ENCODE data around the gene C11orf54. TPM values are rescaled to one million over a fixed set of nuclear protein-coding genes. Genes with fewer than 3 reads are reported as not detected.
A peak's percentile ranks its signal among the peaks of the same experiment; 100 is the strongest.

The C11orf54 gene
- total RNA-seq, 3 donors from 2014 or later = 42.8 to 96.0 (median 48.0) TPM

DNA sequence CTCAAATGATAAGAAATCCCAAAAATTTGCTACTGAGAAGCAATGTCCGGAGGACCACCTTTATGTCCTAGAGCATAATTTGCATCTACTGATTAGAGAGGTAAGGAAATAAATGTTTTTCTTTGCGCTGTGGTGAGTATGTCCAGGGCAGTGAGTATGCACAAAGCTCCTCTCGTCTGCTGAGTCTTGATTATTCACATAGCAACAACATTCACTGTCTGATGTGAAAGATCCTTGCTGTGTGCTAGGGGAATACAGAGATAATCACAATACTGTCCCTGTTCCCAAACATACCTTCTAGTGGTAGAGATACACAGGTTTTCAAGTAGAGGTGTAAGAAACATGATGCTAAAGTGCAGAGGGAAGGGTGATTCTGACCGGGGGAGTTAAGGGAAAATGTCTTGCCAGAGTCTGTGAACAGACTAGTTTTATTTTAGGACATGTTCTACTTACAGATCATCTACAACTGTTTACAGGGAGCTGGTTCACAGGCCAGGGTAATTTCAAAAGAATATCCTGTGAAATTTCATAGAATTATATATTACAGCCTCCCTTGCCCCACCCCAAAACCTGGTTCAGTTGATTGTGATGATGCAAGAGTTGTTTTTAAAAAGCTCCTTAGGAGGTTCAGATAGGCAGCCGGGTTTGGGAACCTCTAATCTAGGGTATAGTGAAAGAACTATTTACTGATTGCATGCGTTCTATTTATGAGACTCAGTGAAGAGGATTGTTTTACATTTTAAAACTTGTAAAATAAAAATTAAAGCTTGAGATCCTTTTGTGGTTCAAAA is 55.2 kb downstream of the C11orf54 start:
- TF ChIP-seq, protein P1, sequence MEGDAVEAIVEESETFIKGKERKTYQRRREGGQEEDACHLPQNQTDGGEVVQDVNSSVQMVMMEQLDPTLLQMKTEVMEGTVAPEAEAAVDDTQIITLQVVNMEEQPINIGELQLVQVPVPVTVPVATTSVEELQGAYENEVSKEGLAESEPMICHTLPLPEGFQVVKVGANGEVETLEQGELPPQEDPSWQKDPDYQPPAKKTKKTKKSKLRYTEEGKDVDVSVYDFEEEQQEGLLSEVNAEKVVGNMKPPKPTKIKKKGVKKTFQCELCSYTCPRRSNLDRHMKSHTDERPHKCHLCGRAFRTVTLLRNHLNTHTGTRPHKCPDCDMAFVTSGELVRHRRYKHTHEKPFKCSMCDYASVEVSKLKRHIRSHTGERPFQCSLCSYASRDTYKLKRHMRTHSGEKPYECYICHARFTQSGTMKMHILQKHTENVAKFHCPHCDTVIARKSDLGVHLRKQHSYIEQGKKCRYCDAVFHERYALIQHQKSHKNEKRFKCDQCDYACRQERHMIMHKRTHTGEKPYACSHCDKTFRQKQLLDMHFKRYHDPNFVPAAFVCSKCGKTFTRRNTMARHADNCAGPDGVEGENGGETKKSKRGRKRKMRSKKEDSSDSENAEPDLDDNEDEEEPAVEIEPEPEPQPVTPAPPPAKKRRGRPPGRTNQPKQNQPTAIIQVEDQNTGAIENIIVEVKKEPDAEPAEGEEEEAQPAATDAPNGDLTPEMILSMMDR (IDR thresholded peaks at IDR 0.05) = no peak
- Histone ChIP-seq H3K4me3 (no peak overlapping the region), H3K36me3 (ENCODE audit: low read depth) (peaks cover 30% of the 10 kb centered on the region), H3K9me3 (no peaks in the 10 kb centered on the region), H3K4me1 (ENCODE audit: low read depth) (no peaks in the 10 kb centered on the region)
- no peak for ATAC-seq
- no peak for DNase-seq
- intact Hi-C loops (cut with DNase I, micrococcal nuclease) = no loop called here

DNA sequence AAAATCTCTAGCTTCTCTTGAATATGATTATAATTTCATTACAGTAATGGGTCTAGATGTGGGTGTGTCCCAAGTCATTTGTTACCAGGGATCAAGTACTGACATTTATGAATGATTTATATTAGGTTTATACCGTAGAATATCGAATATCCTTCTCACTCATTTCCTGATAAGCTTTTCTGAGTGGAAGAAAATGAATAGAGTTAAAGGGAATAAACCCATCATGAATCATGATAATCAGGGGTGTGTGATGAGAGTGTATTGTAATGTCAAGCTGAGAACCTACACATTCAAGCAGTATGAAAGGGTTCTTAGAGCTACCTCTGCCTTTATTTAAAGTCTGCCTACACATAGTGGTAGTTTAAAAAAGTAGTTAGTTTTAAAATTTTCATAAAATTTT is 59.9 kb downstream of the C11orf54 start:
- H3K36me3 ChIP-seq (ENCODE audit: low read depth) = peaks cover 9% of the 10 kb centered on the region

DNA sequence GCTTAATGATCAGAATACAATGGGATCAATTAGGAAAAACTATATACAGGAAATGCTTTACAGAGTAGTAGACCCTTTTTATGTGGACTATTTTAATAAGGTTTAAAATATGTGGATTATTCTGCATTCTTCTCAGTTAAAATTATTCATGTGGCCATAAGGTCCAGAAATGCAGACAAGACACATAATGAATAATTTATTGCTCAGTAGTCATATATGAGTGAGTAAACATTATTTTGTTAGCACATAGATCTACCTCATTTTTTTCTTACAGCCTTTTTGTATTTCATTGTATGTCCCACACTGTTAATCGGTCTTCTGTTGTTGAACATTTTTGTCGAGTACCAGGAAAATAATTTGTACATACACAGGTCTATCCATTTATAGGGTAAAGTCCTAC is 63.4 kb downstream of the C11orf54 start:
- no peak overlapping the region for H3K4me3 ChIP-seq
- peaks cover 11% of the 10 kb centered on the region for H3K36me3 ChIP-seq (ENCODE audit: low read depth)
- TF ChIP-seq, protein P1 (IDR thresholded peaks at IDR 0.05) = no peak
- no peaks in the 10 kb centered on the region for H3K4me1 ChIP-seq (ENCODE audit: low read depth)
- no peak for DNase-seq
- intact Hi-C loops (cut with DNase I, micrococcal nuclease) = no loop called here
- ATAC-seq = no peak
- H3K9me3 ChIP-seq = no peaks in the 10 kb centered on the region

More for the DNA sequence above, 59.9 kb downstream of the C11orf54 start:
- Histone ChIP-seq H3K4me3 (no peak overlapping the region), H3K9me3 (no peaks in the 10 kb centered on the region), H3K4me1 (ENCODE audit: low read depth) (no peaks in the 10 kb centered on the region)
- no peak for DNase-seq
- TF ChIP-seq, protein P1 (IDR thresholded peaks at IDR 0.05) = no peak
- ATAC-seq = no peak
- intact Hi-C loops (cut with DNase I, micrococcal nuclease) = no loop called here

DNA sequence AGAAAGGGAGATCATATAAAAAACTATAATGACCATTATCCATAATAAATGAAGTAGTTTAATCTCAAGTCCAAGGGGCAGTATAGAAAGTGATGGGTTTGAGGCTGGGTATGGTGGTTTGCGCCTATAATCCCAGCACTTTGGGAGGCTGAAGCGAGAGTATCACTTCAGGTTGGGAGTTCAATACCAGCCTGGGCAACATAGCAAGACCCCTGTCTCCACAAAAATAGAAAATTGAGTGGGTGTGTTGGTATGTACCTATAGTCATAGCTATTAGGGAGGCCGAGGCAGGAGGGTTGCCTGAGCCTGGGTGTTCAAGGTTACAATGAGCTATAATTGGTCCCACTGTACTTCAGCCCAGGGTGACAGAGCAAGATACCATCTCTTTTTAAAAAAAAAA is 66.5 kb downstream of the C11orf54 start:
- TF ChIP-seq, protein P1 (IDR thresholded peaks at IDR 0.05) = no peak
- intact Hi-C loops (cut with DNase I, micrococcal nuclease) = no loop called here
- Histone ChIP-seq H3K9me3 (no peaks in the 10 kb centered on the region), H3K4me3 (no peak overlapping the region), H3K36me3 (ENCODE audit: low read depth) (peaks cover 4% of the 10 kb centered on the region), H3K4me1 (ENCODE audit: low read depth) (no peaks in the 10 kb centered on the region)
- ATAC-seq = no peak
- no peak for DNase-seq

DNA sequence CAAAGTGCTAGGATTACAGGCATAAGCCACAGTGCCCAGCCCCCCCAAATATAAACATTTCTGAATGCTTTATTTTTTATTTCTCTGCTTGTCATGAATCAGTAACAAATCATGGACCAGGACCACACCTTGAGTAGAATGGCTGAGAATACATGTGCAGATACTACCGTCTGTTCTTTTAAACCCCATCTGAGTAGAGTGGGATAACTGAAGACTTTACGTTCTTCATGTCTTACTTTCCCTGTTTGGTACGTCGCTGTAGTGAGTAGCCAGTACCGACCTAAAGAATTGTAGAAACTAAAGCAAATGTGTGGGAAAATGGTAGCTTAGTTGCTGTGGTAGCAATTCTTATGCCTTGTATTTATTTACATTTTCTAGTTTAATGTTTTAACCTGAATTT is 72.5 kb downstream of the C11orf54 start:
- no peaks in the 10 kb centered on the region for H3K9me3 ChIP-seq
- no peak for DNase-seq
- H3K4me1 ChIP-seq (ENCODE audit: low read depth) = no peaks in the 10 kb centered on the region
- no peak for ATAC-seq
- TF ChIP-seq, protein P1 (IDR thresholded peaks at IDR 0.05) = no peak
- intact Hi-C loops (cut with DNase I, micrococcal nuclease) = no loop called here
- no peak overlapping the region for H3K4me3 ChIP-seq
- H3K36me3 ChIP-seq (ENCODE audit: low read depth) = no peaks in the 10 kb centered on the region

Small RNA genes lying within 50 kb of the gene (microRNA-seq; reads per million reads assigned to microRNA genes)
- 4.4 reads per million, percentile 20 among the genes with 10 or more reads in this experiment for gene MIR1304

Other genes starting within 250 kb of the C11orf54 start
- 10 to 100 TPM; 37.5 to 75.4 (median 41.5) TPM for gene SMCO4, start 198.3 kb upstream of the C11orf54 start, total RNA-seq
- gene CEP295, start 80.0 kb upstream of the C11orf54 start, total RNA-seq = 10 to 100 TPM in 2 of 3 donors, 1 to 10 TPM in 1; 9.5 to 11.4 (median 10.2) TPM
- 10 to 100 TPM; 64.7 to 85.2 (median 84.0) TPM for gene TAF1D, start 177 bp upstream of the C11orf54 start, total RNA-seq
- gene MED17, start 42.6 kb downstream of the C11orf54 start, total RNA-seq = 10 to 100 TPM; 22.3 to 33.8 (median 29.6) TPM
- gene VSTM5, start 108.9 kb downstream of the C11orf54 start, total RNA-seq = 1 to 10 TPM; 1.8 to 3.4 (median 2.4) TPM

All from mucosa of descending colon (tissue), 3 donors.